Nephron progenitor cell (in vitro differentiated cells): ENCODE data around the gene CCDC157.

Experiments used
- DNase-seq: peaks from one replicate; pipeline ENCODE4 v3.0.0; 2021
- H3K27ac Mint-ChIP-seq: 2 replicates; pipeline ENCODE4 v1.8.0; 2021; ENCODE audit warnings: mild to moderate bottlenecking, moderate library complexity, mixed read lengths
- H3K27me3 Mint-ChIP-seq: 2 replicates; pipeline ENCODE4 v1.8.0; 2021; ENCODE audit warnings: mild to moderate bottlenecking, low read depth, mixed read lengths; ENCODE audit not compliant: poor library complexity
- H3K36me3 Mint-ChIP-seq: 2 replicates; pipeline ENCODE4 v1.8.0; 2021; ENCODE audit warnings: low read depth, mixed read lengths
- H3K4me1 Mint-ChIP-seq: 2 replicates; pipeline ENCODE4 v1.8.0; 2021; ENCODE audit warnings: mixed read lengths
- H3K4me3 Mint-ChIP-seq: 2 replicates; pipeline ENCODE4 v1.8.0; 2021; ENCODE audit warnings: mild to moderate bottlenecking, moderate library complexity, mixed read lengths
- H3K9me3 Mint-ChIP-seq: 2 replicates; pipeline ENCODE4 v1.8.0; 2021; ENCODE audit warnings: mild to moderate bottlenecking, moderate library complexity, mixed read lengths
- TF ChIP-seq, protein P1 (sequence below): fragments of 200-600 bp; sonication (generic); IDR thresholded peaks from 2 replicates; pipeline ENCODE4 v1.5.0; 2021; ENCODE audit warnings: antibody characterized with exemption

The CCDC157 gene

DNA sequence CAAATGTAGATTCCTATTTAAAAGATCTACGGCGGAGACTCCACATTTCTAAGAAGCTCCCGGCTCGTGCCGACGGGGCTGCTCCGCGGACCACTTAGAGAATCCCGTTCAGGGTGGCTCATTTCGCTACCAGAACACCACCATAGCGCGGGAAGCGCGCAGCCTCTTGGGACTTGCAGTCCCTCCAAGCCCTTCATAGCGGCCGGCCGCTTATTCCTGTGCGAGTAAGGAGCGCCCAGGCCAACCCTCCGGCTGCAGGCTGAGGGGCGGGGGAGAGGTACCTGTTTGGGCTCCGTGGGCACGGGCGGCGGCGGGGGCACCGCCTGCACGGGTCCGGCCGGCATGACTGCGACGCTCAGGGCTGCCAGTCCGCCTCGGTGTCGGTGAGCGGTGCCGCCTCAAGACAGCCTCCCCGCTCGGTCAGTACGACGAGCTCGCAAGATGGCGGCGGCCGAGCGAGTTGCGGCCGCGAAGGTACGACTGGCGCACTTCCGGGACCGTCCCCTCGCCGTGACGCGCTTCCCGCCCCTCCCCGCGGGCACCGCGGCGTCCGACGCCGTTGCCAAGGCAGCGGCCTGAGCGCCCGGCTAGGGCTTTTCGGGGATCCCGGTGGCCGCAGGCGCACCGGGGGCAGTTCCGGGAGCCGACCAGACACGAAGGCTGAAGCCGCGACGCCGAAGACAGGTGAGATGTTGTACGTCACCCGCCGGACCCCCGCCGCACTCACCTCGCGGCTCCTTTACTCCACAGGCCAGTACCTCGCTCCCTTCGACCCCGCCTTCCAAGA is at the start of gene CCDC157, which contains the start of gene SF3A1:
CCDC157 (plus strand) TSS at position 559 of the 787 bp plus-strand sequence. CDS start 8,994 bp downstream, outside the sequence.
SF3A1 (minus strand) TSS at position 446 of the 787 bp plus-strand sequence; CDS start at position 344, 102 bp downstream.
- Mint-ChIP-seq H3K9me3 (no peaks in the 10 kb centered on the region), H3K27me3 (peaks cover 3% of the 10 kb centered on the region), H3K27ac (peak within 1 kb of the TSS; percentile 96), H3K4me3 (peak within 1 kb of the TSS; percentile 96), H3K36me3 (peaks cover 23% of the 10 kb centered on the region), H3K4me1 (peaks cover 37% of the 10 kb centered on the region)
- TF ChIP-seq, protein P1, sequence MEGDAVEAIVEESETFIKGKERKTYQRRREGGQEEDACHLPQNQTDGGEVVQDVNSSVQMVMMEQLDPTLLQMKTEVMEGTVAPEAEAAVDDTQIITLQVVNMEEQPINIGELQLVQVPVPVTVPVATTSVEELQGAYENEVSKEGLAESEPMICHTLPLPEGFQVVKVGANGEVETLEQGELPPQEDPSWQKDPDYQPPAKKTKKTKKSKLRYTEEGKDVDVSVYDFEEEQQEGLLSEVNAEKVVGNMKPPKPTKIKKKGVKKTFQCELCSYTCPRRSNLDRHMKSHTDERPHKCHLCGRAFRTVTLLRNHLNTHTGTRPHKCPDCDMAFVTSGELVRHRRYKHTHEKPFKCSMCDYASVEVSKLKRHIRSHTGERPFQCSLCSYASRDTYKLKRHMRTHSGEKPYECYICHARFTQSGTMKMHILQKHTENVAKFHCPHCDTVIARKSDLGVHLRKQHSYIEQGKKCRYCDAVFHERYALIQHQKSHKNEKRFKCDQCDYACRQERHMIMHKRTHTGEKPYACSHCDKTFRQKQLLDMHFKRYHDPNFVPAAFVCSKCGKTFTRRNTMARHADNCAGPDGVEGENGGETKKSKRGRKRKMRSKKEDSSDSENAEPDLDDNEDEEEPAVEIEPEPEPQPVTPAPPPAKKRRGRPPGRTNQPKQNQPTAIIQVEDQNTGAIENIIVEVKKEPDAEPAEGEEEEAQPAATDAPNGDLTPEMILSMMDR = no peak
- DNase-seq = peak; percentile 88

DNA sequence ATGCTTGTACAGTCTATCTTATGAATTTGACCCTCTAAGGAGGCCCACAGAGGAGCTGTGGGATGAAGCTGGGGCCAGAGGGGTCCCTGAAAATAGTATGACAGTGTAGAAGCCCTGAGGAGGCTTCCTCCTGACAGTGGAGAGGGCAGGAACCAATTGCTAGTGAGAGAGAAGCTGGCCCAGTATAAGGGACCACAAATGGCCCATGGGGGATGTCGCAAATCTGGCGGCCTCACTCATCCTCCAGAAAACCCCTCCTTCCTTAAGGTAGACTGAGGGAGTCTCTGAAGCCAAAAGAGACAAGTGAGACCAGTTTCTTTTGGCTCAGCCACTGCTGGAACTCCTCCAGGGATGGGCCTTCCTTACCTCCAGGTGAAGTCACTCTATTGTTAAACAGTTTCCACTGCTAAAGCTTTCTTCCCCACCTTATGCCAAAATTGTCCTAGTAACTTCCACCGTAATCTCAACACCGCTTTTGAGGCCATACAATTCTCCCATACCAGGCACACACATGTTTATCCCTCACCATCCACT is 49.7 kb upstream of the CCDC157 start:
- Mint-ChIP-seq H3K4me1 (peaks cover 60% of the 10 kb centered on the region), H3K27ac (peak overlapping the region; percentile 5), H3K4me3 (no peak overlapping the region)

DNA sequence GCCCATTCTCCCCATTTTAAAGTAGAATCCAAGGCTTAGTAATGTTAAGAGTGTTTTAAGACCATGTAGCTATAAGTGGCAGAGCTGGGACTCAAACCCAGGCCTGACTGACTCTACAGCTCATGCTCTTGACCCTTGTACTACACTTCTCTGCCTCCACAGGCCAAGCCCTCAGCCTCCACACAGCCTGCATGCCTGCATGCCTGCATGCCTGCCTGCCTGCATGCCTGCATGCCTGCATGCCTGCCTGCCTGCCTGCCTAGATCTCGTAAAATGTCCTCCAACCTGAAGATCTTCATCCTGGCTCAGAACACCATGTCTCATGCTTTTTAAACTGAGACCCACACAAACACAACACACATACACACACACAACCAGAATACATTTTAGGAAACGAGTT is 48.7 kb upstream of the CCDC157 start:
- Mint-ChIP-seq H3K4me3 (peak overlapping the region; percentile 33), H3K27me3 (peaks cover 8% of the 10 kb centered on the region), H3K27ac (peak overlapping the region; percentile 16), H3K36me3 (no peaks in the 10 kb centered on the region), H3K4me1 (peaks cover 70% of the 10 kb centered on the region), H3K9me3 (no peaks in the 10 kb centered on the region)
- DNase-seq = no peak
- TF ChIP-seq, protein P1 = no peak

More for the DNA sequence above, 49.7 kb upstream of the CCDC157 start:
- Mint-ChIP-seq H3K9me3 (no peaks in the 10 kb centered on the region), H3K36me3 (no peaks in the 10 kb centered on the region), H3K27me3 (peaks cover 8% of the 10 kb centered on the region)
- no peak for DNase-seq
- TF ChIP-seq, protein P1 = no peak

DNA sequence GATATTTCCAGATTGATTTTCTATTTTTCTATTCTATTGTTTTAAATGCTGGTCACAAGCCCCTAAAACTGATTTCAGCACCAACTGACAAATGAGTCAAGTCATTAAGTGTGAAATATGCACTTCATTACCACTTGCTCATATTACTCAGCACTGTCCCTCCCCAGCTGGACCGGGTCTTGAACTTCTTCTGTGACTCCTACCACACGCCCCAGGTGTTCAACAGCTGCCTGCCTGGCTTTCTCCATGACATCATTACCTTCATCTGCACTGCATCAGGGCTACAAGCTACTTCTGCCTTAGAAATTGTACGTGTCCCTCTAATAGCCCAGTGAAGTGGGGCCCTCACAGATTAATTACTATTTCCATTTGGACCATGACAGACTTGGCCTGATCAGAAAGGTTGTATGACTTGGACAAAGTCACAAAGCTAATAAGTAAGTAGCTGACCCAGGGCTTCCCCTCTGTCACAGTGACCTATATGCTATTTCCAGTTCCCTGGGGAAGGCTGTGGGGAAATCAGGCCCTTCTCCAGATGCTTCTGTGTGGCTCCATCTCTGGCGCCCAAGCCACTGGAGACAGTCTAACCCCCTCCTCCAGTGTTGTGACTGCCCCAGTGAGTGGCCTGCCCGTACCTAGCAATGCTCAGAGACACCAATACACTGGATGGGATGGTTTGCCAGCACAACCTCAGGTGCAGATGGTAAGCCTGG is 48.1 kb upstream of the CCDC157 start:
- H3K9me3 Mint-ChIP-seq = no peaks in the 10 kb centered on the region
- peaks cover 71% of the 10 kb centered on the region for H3K4me1 Mint-ChIP-seq
- DNase-seq = no peak
- no peaks in the 10 kb centered on the region for H3K36me3 Mint-ChIP-seq
- peaks cover 8% of the 10 kb centered on the region for H3K27me3 Mint-ChIP-seq
- TF ChIP-seq, protein P1 = no peak
- H3K4me3 Mint-ChIP-seq = no peak overlapping the region
- peak overlapping the region; percentile 16 for H3K27ac Mint-ChIP-seq

DNA sequence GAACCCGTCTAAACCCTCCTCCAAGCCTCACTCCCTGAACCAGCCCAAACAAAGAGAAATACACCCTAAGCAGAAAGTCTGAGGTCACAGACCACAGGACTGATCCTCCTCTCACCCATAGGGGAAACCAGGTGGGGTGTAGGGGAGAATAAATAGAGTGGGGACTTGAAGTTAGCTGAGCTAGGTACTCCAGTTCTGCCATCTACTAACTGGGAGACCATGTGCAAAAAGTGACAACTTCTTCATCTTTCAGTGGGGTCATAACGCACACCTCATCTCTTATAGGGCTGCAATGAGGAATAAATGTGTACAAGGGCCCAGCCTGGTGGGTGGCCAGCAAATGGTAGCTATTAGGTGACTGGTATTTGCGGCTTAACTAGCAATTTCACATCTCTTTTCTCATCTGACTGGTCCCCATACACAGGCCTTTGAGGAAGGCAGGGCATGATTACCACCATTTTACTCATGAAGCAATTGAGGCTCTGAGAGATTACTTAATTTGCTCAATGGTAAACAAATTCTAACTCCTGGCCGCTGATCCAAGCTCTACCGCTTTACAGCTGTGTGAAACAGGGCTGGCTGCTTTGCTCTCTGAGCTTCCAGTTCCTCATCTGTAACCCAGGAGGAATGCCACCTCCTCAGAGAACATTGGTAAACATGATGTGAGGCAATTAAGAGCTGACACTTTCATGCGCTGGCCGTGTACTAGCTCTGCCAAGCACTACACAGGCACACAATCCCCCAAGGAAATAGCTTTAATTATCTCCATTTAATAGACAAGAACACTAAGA is 46.7 kb upstream of the CCDC157 start:
- Mint-ChIP-seq H3K9me3 (no peaks in the 10 kb centered on the region), H3K4me3 (peak overlapping the region; percentile 35), H3K27me3 (peaks cover 8% of the 10 kb centered on the region), H3K36me3 (no peaks in the 10 kb centered on the region), H3K27ac (peak overlapping the region; percentile 41), H3K4me1 (peaks cover 77% of the 10 kb centered on the region)
- no peak for DNase-seq
- TF ChIP-seq, protein P1 = no peak
